Measurements from ENCODE around the gene CACNA2D3.

Gene CACNA2D3

GRCh38 chr3:54527521-54527920, 405.2 kb downstream of the CACNA2D3 start:
- H3K4me1 ChIP-seq (ENCODE audit: insufficient read depth, low read length), result no peaks in the 10 kb centered on the region
- no peaks in the 10 kb centered on the region for H3K9me3 ChIP-seq (ENCODE audit: control insufficient read depth, insufficient read depth, low read length)
- H3K9ac ChIP-seq (ENCODE audit: low read depth, low read length), result no peak overlapping the region
- no peaks in the 10 kb centered on the region for H3K36me3 ChIP-seq (ENCODE audit: insufficient read depth, low read length)

DNA sequence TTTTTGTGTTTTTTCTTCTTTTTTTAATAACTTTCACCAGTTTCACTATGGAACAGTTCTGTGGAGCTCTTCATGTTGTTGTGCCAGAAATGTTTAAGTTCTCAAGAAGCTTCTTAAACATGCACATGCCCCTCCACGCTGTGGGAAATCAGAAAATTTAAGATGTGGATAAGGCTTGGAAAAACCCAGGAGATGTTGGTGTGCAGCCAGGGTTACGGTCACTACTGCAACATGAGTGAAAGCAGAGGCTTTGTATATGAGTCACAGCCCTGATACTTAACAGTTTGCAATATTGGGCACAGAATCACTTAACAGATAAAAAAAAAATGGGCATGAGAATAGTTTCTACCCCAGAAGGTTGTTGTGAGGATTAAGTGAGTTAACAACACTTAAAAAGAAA, 405.6 kb downstream of the CACNA2D3 start:
- H3K36me3 ChIP-seq (ENCODE audit: insufficient read depth, low read length), result no peaks in the 10 kb centered on the region
- no peaks in the 10 kb centered on the region for H3K4me1 ChIP-seq (ENCODE audit: insufficient read depth, low read length)
- H3K9ac ChIP-seq (ENCODE audit: low read depth, low read length), result no peak overlapping the region
- H3K9me3 ChIP-seq (ENCODE audit: control insufficient read depth, insufficient read depth, low read length), result no peaks in the 10 kb centered on the region

DNA sequence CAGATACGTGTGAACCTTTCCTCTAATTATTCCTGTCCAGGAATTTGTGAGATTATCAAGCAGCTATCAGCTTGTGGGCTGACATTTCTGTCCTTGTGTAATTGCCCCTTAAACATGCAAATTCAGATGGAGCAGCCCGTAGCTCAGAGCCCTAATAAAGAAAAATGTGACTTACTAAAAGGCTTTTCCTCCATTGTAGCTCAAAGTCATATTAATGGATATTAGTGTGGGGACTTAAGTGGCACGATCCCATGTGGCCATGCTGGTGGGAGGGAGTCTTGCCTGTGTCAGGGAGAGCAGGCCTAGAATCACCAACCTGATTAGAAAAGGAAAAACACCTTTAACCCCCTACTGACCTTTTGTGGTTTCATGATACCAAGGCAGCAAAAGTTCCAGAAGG, 406.3 kb downstream of the CACNA2D3 start:
- H3K36me3 ChIP-seq (ENCODE audit: insufficient read depth, low read length), result no peaks in the 10 kb centered on the region
- no peaks in the 10 kb centered on the region for H3K9me3 ChIP-seq (ENCODE audit: control insufficient read depth, insufficient read depth, low read length)
- H3K4me1 ChIP-seq (ENCODE audit: insufficient read depth, low read length), result no peaks in the 10 kb centered on the region
- no peak overlapping the region for H3K9ac ChIP-seq (ENCODE audit: low read depth, low read length)

DNA sequence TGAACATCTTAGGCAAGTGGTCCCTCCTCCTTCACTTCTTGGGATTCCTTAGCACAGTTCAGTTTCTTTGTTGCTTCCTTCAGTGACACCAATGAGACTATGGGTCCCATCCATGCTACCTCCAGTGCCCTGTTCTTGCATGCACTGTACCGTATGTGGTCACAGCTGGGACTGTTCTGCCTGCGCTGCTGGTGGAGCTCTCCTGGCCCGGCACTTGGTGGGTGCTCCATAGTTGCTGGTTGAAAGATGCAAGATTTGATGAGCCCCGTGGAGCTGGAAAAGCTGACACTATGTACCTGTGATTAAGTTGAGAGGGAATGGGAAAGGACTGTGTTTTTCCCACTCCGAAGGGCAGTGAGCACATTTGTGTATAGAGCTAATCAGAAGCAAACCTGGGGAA, 407.7 kb downstream of the CACNA2D3 start:
- H3K36me3 ChIP-seq (ENCODE audit: insufficient read depth, low read length), result no peaks in the 10 kb centered on the region
- no peaks in the 10 kb centered on the region for H3K9me3 ChIP-seq (ENCODE audit: control insufficient read depth, insufficient read depth, low read length)
- H3K9ac ChIP-seq (ENCODE audit: low read depth, low read length), result no peak overlapping the region
- no peaks in the 10 kb centered on the region for H3K4me1 ChIP-seq (ENCODE audit: insufficient read depth, low read length)

- Histone ChIP-seq H3K9me3 (ENCODE audit: control insufficient read depth, insufficient read depth, low read length) (no peaks in the 10 kb centered on the region), H3K4me1 (ENCODE audit: insufficient read depth, low read length) (no peaks in the 10 kb centered on the region), H3K9ac (ENCODE audit: low read depth, low read length) (no peak overlapping the region), H3K36me3 (ENCODE audit: insufficient read depth, low read length) (no peaks in the 10 kb centered on the region)
These were observed 408.6 kb downstream of the CACNA2D3 start for GRCh38 chr3:54530944-54531343.

DNA sequence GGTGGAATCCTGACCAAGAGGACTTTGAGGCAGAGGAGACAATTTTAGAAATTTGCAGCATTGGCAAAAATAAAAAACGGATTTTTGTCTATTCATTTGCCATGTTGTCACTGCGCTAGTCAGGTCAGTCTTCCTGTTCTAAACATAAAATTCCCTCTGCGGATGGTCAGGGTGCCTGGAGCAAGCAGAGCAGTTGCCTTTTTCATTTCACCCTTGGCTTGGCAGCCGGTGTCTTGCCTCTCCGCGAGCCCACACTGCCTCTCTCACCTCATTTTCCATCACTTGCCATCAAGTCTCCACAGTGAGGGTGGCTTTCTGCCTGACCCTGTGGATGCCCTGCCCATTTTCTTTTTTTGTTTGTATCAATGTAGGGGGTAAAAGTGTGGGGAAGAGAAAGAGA, 409.4 kb downstream of the CACNA2D3 start:
- H3K9me3 ChIP-seq (ENCODE audit: control insufficient read depth, insufficient read depth, low read length), result no peaks in the 10 kb centered on the region
- H3K36me3 ChIP-seq (ENCODE audit: insufficient read depth, low read length), result no peaks in the 10 kb centered on the region
- H3K9ac ChIP-seq (ENCODE audit: low read depth, low read length), result no peak overlapping the region
- no peaks in the 10 kb centered on the region for H3K4me1 ChIP-seq (ENCODE audit: insufficient read depth, low read length)

- no peaks in the 10 kb centered on the region for H3K36me3 ChIP-seq (ENCODE audit: insufficient read depth, low read length)
- H3K9ac ChIP-seq (ENCODE audit: low read depth, low read length), result no peak overlapping the region
- no peaks in the 10 kb centered on the region for H3K4me1 ChIP-seq (ENCODE audit: insufficient read depth, low read length)
- H3K9me3 ChIP-seq (ENCODE audit: control insufficient read depth, insufficient read depth, low read length), result no peaks in the 10 kb centered on the region
These were observed 411.5 kb downstream of the CACNA2D3 start for GRCh38 chr3:54533856-54534255.

DNA sequence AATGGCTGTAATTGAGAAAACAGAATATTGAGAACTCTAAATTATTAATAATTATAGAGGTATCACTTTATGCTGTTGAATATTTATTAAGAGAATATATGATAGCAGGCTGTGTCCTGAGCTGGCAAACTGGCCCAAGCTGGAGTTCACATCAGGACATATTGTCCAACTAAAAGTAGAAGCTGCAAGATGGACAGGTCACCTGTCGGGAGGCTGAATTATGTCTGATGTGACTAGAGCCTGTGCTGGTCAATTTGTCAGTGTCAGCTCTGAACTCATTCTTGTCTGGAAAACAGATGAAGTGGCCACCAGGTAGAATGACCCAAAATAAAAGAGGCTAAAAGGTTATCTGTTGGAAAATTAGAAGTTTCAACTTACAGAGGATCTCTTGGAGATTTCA, 413.3 kb downstream of the CACNA2D3 start:
- no peak overlapping the region for H3K9ac ChIP-seq (ENCODE audit: low read depth, low read length)
- H3K36me3 ChIP-seq (ENCODE audit: insufficient read depth, low read length), result no peaks in the 10 kb centered on the region

GRCh38 chr3:54536450-54536849, 414.1 kb downstream of the CACNA2D3 start:
- no peaks in the 10 kb centered on the region for H3K4me1 ChIP-seq (ENCODE audit: insufficient read depth, low read length)
- H3K36me3 ChIP-seq (ENCODE audit: insufficient read depth, low read length), result no peaks in the 10 kb centered on the region
- H3K9ac ChIP-seq (ENCODE audit: low read depth, low read length), result no peak overlapping the region
- no peaks in the 10 kb centered on the region for H3K9me3 ChIP-seq (ENCODE audit: control insufficient read depth, insufficient read depth, low read length)

More for the DNA sequence above, 413.3 kb downstream of the CACNA2D3 start:
- Histone ChIP-seq H3K4me1 (ENCODE audit: insufficient read depth, low read length) (no peaks in the 10 kb centered on the region), H3K9me3 (ENCODE audit: control insufficient read depth, insufficient read depth, low read length) (no peaks in the 10 kb centered on the region)

GRCh38 chr3:54537506-54537905, 415.2 kb downstream of the CACNA2D3 start:
- H3K9ac ChIP-seq (ENCODE audit: low read depth, low read length), result no peak overlapping the region
- no peaks in the 10 kb centered on the region for H3K4me1 ChIP-seq (ENCODE audit: insufficient read depth, low read length)
- no peaks in the 10 kb centered on the region for H3K36me3 ChIP-seq (ENCODE audit: insufficient read depth, low read length)
- no peaks in the 10 kb centered on the region for H3K9me3 ChIP-seq (ENCODE audit: control insufficient read depth, insufficient read depth, low read length)

DNA sequence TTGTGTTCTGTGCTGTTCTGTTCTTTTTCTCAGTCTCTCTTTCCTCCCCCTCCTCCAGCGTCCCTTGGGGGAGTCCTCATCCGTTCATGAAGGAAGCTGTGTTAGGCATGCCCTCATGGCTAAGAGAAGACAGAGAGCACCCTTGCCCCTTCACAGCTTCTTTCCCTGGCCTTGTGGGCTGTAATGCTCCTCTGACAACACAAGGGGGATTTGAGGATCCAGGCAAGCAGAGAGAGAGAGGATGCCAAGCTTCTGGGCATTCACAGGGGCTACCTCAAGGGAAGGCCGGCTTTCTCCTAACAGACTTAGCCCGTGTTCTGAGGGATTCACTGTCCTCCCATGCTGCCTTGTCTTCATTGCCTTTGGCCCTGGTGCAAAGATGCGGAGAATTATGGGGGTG, 416.0 kb downstream of the CACNA2D3 start:
- Histone ChIP-seq H3K36me3 (ENCODE audit: insufficient read depth, low read length) (no peaks in the 10 kb centered on the region), H3K9ac (ENCODE audit: low read depth, low read length) (no peak overlapping the region), H3K9me3 (ENCODE audit: control insufficient read depth, insufficient read depth, low read length) (no peaks in the 10 kb centered on the region), H3K4me1 (ENCODE audit: insufficient read depth, low read length) (no peaks in the 10 kb centered on the region)

GRCh38 chr3:54541369-54541768, 419.0 kb downstream of the CACNA2D3 start:
- no peaks in the 10 kb centered on the region; the same call in 1 of the 2 replicates for H3K9me3 ChIP-seq (ENCODE audit: control insufficient read depth, insufficient read depth, low read length)
- no peak overlapping the region for H3K9ac ChIP-seq (ENCODE audit: low read depth, low read length)
- no peaks in the 10 kb centered on the region for H3K36me3 ChIP-seq (ENCODE audit: insufficient read depth, low read length)
- no peaks in the 10 kb centered on the region for H3K4me1 ChIP-seq (ENCODE audit: insufficient read depth, low read length)

DNA sequence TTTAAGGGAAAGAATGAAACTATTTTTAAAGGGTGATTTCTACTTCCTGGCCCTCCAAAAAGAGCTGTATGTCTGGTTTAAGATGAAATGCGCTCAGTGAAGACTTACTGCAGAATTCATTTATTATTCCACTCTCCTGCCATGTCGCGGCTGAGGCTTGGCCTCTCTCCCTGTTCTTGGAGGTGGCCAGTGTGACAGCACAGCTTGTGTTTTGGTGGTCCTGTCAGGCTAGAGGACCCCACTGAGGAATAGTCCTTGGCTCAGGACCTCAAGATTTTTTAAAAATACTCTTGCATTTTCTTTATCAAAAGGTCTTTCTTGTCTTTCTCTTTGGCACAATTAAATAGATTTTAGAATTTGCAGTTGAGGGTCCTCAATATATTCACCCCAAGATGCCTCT, 421.1 kb downstream of the CACNA2D3 start:
- H3K36me3 ChIP-seq (ENCODE audit: insufficient read depth, low read length), result no peaks in the 10 kb centered on the region

DNA sequence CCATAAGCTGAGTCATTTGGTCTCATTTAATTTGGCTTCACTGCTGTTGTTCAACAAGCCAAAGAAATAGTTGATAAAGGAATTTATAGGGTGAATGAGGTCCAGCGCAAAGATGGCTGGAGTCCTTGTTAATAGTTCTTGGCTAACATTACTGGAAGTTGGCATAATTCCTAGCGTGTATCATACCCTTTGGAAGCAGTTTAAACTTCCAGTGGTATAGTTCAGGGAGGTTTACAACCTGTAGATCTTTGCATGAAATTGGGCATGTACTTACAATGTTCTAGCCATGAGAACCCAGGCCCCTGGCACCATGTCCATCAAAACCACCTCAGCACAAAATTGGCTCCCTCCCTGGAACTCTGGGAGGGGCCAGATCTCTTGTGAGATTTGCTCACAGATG, 424.7 kb downstream of the CACNA2D3 start:
- no peak overlapping the region for H3K9ac ChIP-seq (ENCODE audit: low read depth, low read length)
- H3K9me3 ChIP-seq (ENCODE audit: control insufficient read depth, insufficient read depth, low read length), result no peaks in the 10 kb centered on the region; the same call in 1 of the 2 replicates
- no peaks in the 10 kb centered on the region for H3K36me3 ChIP-seq (ENCODE audit: insufficient read depth, low read length)
- no peaks in the 10 kb centered on the region for H3K4me1 ChIP-seq (ENCODE audit: insufficient read depth, low read length)

More for the DNA sequence above, 421.1 kb downstream of the CACNA2D3 start:
- no peaks in the 10 kb centered on the region for H3K4me1 ChIP-seq (ENCODE audit: insufficient read depth, low read length)
- H3K9ac ChIP-seq (ENCODE audit: low read depth, low read length), result no peak overlapping the region
- H3K9me3 ChIP-seq (ENCODE audit: control insufficient read depth, insufficient read depth, low read length), result no peaks in the 10 kb centered on the region; the same call in 1 of the 2 replicates

DNA sequence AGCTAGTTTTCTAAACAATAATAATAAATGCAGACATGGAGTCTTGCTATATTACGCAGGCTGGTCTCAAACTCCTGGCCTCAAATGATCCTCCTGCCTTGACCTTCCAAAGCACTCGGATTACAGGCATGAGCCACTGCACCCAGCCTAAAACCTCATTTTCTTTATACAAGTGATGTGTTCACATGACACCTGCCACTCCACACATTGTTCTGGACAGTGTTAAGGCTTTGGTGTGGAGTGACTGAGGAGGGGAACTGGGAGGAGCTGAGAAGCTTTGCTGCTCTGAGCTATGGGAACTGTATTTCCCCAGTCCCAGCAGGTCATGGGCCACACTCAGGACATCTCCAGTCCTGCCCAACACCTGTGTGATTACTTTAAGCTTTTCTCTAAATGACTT, 425.5 kb downstream of the CACNA2D3 start:
- no peaks in the 10 kb centered on the region; the same call in 1 of the 2 replicates for H3K9me3 ChIP-seq (ENCODE audit: control insufficient read depth, insufficient read depth, low read length)
- H3K36me3 ChIP-seq (ENCODE audit: insufficient read depth, low read length), result no peaks in the 10 kb centered on the region
- H3K9ac ChIP-seq (ENCODE audit: low read depth, low read length), result no peak overlapping the region
- H3K4me1 ChIP-seq (ENCODE audit: insufficient read depth, low read length), result no peaks in the 10 kb centered on the region
